Measurements from ENCODE around the gene ASIC3. TPM values are rescaled to one million over a fixed set of nuclear protein-coding genes. Genes with fewer than 3 reads are reported as not detected.

Gene ASIC3
- total and polyA plus RNA-seq, 2 donors (not counting 3 experiments of a cell fraction or from before 2014, with no cell fraction given): 0.69 to 0.70 TPM

- H3K9me1 ChIP-seq (replicated peaks; ENCODE audit: control insufficient read depth, extremely low read depth, insufficient read depth, low read length): no peaks in the 10 kb centered on the region
- no peak overlapping the region for H2AFZ ChIP-seq (ENCODE audit: low read depth, low read length)
- dilution Hi-C loops (cut with MboI; ENCODE audit: extremely low pct_ligation_motif_present, low sequenced_read_pairs): no loop called here
- FAIRE-seq (no peak), DNase-seq (ENCODE audit: low read depth, low spot score) (no peak)
- intact Hi-C loops (cut with micrococcal nuclease): no loop called here
- no peaks in the 10 kb centered on the region for H3K9me3 ChIP-seq (replicated peaks; ENCODE audit: control insufficient read depth, insufficient read depth, low read length)
- BruUV-seq (replicated peaks): no TSS peak
- ChIA-PET POLR2A (no interaction called here), CTCF (interaction anchor here (2.1 to 8.8 kb wide), 4 partner anchors 8 to 122 kb away, joined by 19 to 107 read pairs (median 60); partner anchors contain the start of gene ABCB8)
- TF ChIP-seq POLR2AphosphoS5 (IDR thresholded peaks at IDR 0.05; ENCODE audit: insufficient read depth, low read depth, low read length): no peak
- TF ChIP-seq MYC (IDR thresholded peaks at IDR 0.05; ENCODE audit: low read depth, low read length): no peak
- no peak for TF ChIP-seq FOS (IDR thresholded peaks at IDR 0.05; ENCODE audit: borderline replicate concordance, insufficient read depth, low read length)
- TF ChIP-seq GATA2 (IDR thresholded peaks at IDR 0.05; ENCODE audit: insufficient read depth, insufficient read length, low read depth, low read length): no peak
- TF ChIP-seq JUN (IDR thresholded peaks at IDR 0.05; ENCODE audit: borderline replicate concordance, insufficient read depth, insufficient read length, low read depth): no peak
- TF ChIP-seq CTCF (IDR thresholded peaks at IDR 0.05; ENCODE audit: extremely low read depth in 1 of 2, insufficient read depth in 1 of 2, low read depth in 1 of 2, low read length in 2 of 2): no peak
- TF ChIP-seq POLR2A (IDR thresholded peaks at IDR 0.05; ENCODE audit: low read depth, low read length): no peak
- no peak for TF ChIP-seq MAX (IDR thresholded peaks at IDR 0.05; ENCODE audit: insufficient read depth, insufficient read length)
- TF ChIP-seq EZH2 (IDR thresholded peaks at IDR 0.05; ENCODE audit: borderline replicate concordance, low read depth, low read length, severe bottlenecking): no peak
- H3K27ac ChIP-seq (ENCODE audit: insufficient read depth, low read depth, low read length): no peak overlapping the region
- H3K36me3 ChIP-seq (ENCODE audit: control insufficient read depth in 2 of 2, extremely low read depth in 1 of 2, insufficient read depth in 2 of 2, low read length in 2 of 2): peaks cover 0 to 1% of the 10 kb centered on the region in 2 experiments
- H3K4me2 ChIP-seq (ENCODE audit: insufficient read depth, low read length): no peak overlapping the region
- H3K9ac ChIP-seq (replicated peaks; ENCODE audit: extremely low read depth, insufficient read depth, low read length): no peak overlapping the region
- no peaks in the 10 kb centered on the region for H4K20me1 ChIP-seq (replicated peaks; ENCODE audit: control insufficient read depth, extremely low read depth, insufficient read depth, low read length)
- H3K4me1 ChIP-seq (ENCODE audit: control insufficient read depth, extremely low read depth, insufficient read depth, low read length): peaks cover 7% of the 10 kb centered on the region
- no peaks in the 10 kb centered on the region for H3K79me2 ChIP-seq (ENCODE audit: control insufficient read depth, insufficient read depth, low read length)
- H3K4me3 ChIP-seq (replicated peaks in 1 of 3; ENCODE audit: insufficient read depth in 1 of 3, low read depth in 1 of 3, low read length in 3 of 3): no peak overlapping the region
- H3K27me3 ChIP-seq (ENCODE audit: control insufficient read depth in 2 of 2, insufficient read depth in 2 of 2, low read length in 2 of 2): peaks cover 12 to 14% of the 10 kb centered on the region in 2 experiments
Measured at GRCh38 chr7:151020231-151020630, 28.1 kb upstream of the ASIC3 start.

All from endothelial cell of umbilical vein (primary cell).